Gastrocnemius medialis (tissue), 4 donors: ENCODE measurements around the gene MAP3K5.

Experiments used
- POLR2A ChIP-seq, 2 donors: fragments of 450-650 bp; IDR thresholded peaks; one replicate each; pipeline ENCODE4 v1.6.1; 2017; ENCODE audit warnings: antibody characterized with exemption in 2 of 2, mild to moderate bottlenecking in 2 of 2, moderate library complexity in 2 of 2
- TF ChIP-seq, protein P1 (sequence below), 5 experiments: fragments of 450-650 bp in 3 of 5; fragments of 200-600 bp in 2 of 5; sonication (generic) in 2 of 5; IDR thresholded peaks in 4 of 5; conservative IDR thresholded peaks in 1 of 5; 1 replicate in 4 of 5; 2 replicates in 1 of 5; pipeline ENCODE4 v1.5.1; 2016 to 2019; ENCODE audit warnings: antibody characterized with exemption in 5 of 5, mild to moderate bottlenecking in 3 of 5, moderate library complexity in 3 of 5

DNA sequence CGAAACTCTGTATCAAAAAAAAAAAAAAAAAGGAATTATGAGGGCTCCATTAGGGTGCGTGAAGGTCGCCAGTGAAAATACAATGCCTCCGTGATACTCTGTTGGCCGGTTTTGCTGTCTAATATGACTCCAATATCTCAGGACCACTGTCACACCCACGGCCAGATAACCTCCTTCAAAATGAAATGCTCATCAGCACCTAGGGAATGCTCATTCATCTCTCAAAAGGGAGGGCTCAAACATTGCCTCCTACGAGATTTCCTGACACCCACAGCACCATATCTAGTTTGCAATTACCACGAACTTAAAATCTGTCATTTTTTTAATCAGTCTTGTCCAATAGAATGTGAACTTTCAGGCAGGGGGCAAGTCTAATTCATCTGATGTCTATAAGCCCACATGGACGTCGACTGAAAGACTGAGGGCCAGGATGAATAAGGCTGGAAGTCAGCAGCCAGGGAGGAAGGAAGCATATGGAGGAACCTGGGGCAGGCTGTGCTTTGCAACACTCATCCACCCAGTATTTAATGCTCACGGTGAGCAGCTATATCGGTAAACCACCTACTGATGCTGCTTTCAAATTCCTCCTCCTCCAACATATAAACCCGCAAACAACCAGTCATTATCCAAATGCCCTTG, 42.8 kb downstream of the MAP3K5 start:
- TF ChIP-seq, protein P1, sequence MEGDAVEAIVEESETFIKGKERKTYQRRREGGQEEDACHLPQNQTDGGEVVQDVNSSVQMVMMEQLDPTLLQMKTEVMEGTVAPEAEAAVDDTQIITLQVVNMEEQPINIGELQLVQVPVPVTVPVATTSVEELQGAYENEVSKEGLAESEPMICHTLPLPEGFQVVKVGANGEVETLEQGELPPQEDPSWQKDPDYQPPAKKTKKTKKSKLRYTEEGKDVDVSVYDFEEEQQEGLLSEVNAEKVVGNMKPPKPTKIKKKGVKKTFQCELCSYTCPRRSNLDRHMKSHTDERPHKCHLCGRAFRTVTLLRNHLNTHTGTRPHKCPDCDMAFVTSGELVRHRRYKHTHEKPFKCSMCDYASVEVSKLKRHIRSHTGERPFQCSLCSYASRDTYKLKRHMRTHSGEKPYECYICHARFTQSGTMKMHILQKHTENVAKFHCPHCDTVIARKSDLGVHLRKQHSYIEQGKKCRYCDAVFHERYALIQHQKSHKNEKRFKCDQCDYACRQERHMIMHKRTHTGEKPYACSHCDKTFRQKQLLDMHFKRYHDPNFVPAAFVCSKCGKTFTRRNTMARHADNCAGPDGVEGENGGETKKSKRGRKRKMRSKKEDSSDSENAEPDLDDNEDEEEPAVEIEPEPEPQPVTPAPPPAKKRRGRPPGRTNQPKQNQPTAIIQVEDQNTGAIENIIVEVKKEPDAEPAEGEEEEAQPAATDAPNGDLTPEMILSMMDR (IDR thresholded peaks at IDR 0.05 in 4 of 5, conservative IDR thresholded peaks at IDR 0.05 in 1 of 5) = no peak
- TF ChIP-seq POLR2A (IDR thresholded peaks at IDR 0.05) = no peak
